Activated CD4-positive, alpha-beta T cell treated with anti-CD3 and anti-CD28 coated beads, Interleukin-2, amount 50 U/mL, for 4 hours (primary cell): ENCODE data around the gene INTS13.
"Not testable (repeated sequence)": the region's sequence is repeated elsewhere in the genome, so short reads cannot be mapped to it uniquely, and the experiment has no call there.

Experiments
- DNase-seq, 2 experiments: peaks; one replicate each; pipeline ENCODE4 v3.0.0-alpha.2; 2020

Gene INTS13, protein sequence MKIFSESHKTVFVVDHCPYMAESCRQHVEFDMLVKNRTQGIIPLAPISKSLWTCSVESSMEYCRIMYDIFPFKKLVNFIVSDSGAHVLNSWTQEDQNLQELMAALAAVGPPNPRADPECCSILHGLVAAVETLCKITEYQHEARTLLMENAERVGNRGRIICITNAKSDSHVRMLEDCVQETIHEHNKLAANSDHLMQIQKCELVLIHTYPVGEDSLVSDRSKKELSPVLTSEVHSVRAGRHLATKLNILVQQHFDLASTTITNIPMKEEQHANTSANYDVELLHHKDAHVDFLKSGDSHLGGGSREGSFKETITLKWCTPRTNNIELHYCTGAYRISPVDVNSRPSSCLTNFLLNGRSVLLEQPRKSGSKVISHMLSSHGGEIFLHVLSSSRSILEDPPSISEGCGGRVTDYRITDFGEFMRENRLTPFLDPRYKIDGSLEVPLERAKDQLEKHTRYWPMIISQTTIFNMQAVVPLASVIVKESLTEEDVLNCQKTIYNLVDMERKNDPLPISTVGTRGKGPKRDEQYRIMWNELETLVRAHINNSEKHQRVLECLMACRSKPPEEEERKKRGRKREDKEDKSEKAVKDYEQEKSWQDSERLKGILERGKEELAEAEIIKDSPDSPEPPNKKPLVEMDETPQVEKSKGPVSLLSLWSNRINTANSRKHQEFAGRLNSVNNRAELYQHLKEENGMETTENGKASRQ

DNA sequence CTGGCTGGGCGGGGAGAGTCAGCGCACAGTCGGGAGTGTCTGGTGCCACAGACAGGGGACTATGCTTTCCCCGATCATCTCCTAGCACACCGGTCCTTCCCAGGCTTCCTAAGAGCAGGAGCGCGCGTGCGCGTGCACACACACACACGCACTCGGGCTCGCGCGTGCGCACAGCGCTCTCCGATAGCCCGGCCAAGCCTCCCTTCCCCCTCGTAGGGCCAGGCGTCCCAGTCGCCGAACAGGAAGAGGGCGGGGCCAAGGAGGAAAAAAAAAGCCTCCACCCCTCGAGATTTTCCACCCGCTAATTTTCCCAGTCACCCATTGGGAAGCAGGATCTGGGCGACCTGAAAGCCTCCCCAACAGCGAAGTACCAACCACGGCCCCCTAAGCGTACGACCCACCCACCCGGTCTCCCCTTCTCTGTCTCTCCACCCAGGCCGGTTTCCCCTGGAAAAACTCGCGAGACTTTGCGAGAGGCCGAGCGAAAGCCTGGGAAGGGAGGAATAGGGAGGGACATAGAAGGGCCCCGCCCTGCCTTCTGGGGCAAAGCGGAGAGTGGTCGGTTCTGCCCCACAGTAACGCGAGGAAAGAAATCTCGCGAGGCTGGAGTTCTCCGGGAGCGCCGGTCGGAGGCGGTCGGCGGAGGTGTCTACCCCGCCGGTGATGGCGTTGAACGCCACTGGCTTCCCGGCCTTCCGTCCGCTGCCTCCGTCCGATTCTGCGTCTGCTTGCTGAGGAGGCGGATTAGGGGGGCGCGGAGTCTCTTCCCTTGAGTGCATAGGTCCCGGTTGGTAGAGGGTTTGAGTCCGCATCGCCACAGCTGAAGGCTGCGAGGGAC is at the start of gene INTS13, which contains the start of gene FGFR1OP2:
TSS of gene INTS13 (minus strand) at position 119 of the 838 bp plus-strand sequence. CDS start 1,178 bp downstream, outside the sequence.
TSS of gene FGFR1OP2 (plus strand) at position 608 of the 838 bp plus-strand sequence. CDS start 15,689 bp downstream, outside the sequence.
- DNase-seq = peak; percentile 97

DNA sequence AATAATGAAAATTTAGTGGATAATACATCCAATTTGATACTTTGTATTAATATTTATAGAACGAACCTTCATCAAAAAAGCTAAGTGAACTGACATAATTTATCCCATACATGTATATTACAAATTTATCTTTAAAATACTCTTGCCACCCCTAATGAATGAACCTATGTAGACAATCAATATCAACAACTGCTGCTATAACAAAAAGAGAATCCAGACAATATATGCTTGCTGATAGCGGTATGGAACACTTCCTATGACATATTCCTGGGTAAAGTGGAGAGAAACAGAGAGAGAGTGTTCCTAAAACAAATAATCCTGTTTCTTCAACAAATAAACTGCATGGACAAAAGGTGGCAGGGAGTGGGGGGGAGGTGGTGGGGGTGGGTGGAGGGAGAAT is 45.1 kb upstream of the INTS13 start:
- DNase-seq = no peak

- DNase-seq = no peak
Measured at GRCh38 chr12:26979733-26980132, 42.0 kb upstream of the INTS13 start.

- DNase-seq = no peak
Measured at GRCh38 chr12:26978801-26979200, 41.0 kb upstream of the INTS13 start.

GRCh38 chr12:26976687-26977086 is 38.9 kb upstream of the INTS13 start:
- no peak for DNase-seq

- DNase-seq = peak; percentile 43 to 46
Measured at GRCh38 chr12:26971963-26972362, 34.2 kb upstream of the INTS13 start.

GRCh38 chr12:26970136-26970535 is 32.4 kb upstream of the INTS13 start:
- DNase-seq = no peak

DNA sequence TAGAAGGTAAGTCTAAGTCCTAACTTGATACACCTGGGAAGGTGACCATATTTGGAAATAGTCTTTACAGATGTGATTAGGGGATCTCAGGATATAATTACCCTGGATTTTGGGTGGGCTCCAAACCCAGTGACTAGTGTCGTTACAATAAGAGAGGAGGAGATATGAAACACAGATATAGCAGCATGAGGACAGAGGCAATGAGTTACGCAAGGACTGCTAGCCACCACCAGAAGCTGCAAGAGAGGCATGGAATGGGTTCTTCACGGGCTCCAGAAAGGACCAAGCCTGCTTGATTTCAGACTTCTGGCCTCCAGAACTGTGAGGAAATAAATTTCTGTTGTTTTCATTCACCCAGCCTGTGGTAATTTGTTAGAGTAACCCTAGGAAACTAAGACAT is 29.1 kb upstream of the INTS13 start:
- no peak for DNase-seq

DNA sequence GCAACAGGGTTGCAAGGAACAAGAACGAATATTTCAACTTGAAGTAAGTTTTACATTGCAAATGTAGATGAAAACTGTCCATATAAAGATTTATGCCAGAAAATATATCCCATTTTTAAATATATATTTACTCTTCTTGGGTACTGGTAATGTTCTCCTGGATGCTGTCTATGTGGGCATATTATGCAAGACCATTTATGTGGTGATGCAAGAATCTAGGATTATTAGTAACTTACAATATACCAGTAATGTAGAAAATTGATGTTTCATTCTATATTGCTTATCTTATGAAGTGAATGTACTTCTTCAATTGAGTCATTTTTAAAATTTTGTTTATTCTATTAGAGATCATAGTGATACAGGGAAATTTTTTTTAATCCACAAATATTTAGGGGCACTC is 25.6 kb upstream of the INTS13 start:
- no peak for DNase-seq

GRCh38 chr12:26961803-26962202 is 24.0 kb upstream of the INTS13 start:
- no peak for DNase-seq

DNA sequence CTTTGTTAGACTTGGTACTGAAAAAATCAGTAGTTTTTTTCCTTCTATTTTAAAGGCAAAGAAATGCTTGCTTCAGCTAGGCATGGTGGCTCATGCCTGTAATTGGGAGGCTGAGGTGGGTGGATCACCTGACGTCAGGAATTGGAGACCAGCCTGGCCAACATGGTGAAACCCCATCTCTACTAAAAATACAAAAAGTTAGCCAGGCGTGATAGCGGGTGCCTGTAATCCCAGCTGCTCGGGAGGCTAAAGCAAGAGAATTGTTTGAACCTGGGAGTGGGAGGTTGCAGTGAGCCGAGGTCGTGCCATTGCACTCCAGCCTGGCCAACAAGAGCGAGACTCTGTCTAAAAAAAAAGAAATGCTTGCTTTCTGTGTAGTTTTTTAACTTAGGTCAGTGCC is 23.6 kb upstream of the INTS13 start:
- not testable (repeated sequence) for DNase-seq

DNA sequence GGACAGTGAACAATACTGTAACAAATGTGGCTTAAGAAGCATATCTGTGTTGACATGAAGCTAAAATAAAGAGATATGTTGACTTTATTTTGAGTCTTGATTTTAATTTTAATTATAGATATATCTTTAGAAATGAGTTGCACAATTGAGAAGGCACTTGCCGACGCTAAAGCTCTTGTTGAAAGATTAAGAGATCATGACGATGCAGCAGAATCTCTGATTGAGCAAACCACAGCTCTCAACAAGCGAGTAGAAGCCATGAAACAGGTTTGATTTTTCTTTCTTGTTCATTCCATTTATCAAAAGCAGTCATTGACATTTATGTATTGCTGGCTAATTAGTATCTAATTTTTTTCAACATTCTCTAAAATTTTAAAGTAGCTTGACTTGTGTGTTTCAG is 16.2 kb upstream of the INTS13 start:
- DNase-seq = no peak

DNA sequence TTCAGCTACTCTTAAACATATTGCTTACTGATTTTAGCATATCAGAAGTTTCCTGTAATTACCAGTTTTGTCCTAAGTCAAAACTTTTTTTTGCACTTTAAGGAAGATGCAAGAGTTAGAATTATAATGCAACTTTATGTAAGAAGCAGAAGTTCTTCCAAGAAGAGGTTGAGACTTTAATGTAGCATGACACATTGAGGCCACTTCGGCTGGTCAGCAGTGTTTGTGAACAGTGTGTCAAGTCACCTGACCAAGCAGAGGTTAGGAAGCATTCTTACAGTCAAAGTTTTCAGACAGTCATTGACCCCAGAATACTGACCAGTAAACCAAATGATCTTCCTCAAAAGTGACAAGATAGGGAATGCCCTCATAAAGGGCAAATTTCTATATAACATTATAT is 15.7 kb upstream of the INTS13 start:
- no peak for DNase-seq

DNA sequence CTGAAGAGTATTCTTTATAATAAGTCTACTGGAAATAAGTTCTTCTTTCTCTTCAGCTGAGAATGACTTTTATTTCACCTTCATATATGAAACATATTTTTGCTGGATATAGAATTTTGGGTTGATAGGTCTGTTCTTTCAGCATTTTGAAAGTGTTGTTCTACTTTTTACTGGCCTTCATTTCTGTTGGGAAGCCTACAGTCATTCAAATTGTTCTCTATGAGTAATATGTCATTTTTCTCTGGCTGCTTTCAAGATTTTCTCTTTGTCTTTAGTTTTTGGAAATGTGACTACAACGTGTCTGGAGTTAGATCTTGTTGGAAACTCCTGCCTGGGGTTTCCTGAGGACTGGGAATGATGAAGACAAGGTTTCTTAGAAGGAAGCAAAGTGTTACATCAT is 10.5 kb upstream of the INTS13 start:
- DNase-seq = no peak

GRCh38 chr12:26941215-26941594 is 3.4 kb upstream of the INTS13 start:
- DNase-seq = no peak

DNA sequence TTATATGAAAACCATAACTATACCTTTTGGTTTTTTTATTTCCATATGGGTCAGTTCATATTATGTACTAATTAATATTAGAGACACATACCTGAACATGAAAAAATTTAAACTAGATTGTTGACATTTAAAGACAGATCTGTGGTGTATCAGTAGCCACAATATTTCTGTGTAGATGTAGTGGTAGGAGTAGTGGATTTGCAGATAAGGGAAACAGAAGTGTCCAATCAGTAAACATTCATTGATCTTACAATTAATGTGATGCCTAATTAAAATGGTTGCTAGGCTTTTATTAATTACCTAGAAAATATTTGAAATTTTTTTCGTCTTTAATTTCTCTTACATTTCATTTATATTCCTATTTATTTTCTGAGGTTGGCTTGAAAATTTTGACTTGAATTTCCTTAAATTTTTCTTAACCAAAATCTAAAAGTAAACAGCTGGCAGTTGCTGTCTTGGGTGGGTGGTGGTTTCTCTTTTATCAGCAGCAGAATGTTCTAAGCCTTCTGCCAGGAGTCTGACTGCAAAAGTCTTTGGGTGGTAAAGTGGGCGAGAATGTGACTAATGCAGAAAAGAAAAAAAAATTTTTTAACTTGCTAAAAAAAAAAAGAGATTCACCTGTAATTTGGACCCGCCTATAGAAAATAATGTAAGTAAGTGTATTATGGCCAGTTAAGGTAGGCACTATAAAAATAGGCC is 2.9 kb upstream of the INTS13 start:
- DNase-seq = peak in 1 of 2 experiments; percentile 21

- DNase-seq = no peak
Measured at GRCh38 chr12:26939953-26940352, 2.2 kb upstream of the INTS13 start.

DNA sequence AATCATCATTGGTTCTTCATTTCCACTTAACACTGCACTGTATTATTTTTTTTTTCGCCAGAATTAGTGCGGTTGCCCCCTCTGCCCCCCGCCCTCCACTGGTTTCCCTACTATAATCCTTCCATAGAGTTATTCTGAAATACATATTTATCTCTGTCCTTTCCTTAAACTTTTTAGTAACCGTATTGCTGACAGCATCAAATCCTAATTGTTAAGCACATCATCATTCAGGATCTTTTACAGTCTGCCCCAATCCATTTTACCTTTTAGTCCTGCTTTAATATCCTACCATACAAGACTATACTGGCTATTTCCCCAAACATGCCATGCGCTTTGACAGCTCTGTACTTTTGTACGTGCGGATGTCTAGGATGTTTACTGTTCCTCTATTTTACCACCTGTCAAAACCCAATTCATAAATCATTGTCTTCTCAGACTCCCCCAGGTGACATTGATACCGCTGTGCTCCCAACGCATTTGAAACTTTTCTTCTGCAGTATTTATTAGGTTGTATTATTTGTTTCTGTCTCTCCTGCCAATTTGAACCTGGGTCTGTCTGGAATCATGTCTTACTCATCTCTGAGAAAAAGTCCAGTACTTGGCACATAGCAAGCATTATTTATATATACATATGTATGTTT is 1.5 kb upstream of the INTS13 start:
- DNase-seq = no peak

GRCh38 chr12:26938701-26939062 is 901 bp upstream of the INTS13 start:
- no peak for DNase-seq

DNA sequence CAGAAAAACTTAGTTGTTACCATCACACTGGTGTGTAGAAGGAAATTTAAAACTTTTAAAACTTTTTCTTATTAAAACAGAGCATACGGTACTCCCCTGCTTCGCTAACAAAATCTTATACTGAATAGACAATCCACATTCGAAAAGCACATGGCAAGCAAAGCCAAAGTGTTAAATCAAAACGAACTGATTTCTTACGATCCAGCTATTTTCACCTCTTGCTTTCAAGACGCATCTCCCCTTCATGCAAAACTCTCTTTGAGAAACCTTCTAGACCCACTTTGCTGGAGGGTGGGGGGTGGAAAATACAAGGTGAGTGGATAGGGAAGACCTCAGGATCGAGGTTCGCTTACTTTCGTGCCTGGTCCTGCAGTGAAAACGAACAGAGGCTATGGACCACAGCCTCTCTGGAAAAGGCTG is 328 bp downstream of the INTS13 start:
- no peak for DNase-seq

DNA sequence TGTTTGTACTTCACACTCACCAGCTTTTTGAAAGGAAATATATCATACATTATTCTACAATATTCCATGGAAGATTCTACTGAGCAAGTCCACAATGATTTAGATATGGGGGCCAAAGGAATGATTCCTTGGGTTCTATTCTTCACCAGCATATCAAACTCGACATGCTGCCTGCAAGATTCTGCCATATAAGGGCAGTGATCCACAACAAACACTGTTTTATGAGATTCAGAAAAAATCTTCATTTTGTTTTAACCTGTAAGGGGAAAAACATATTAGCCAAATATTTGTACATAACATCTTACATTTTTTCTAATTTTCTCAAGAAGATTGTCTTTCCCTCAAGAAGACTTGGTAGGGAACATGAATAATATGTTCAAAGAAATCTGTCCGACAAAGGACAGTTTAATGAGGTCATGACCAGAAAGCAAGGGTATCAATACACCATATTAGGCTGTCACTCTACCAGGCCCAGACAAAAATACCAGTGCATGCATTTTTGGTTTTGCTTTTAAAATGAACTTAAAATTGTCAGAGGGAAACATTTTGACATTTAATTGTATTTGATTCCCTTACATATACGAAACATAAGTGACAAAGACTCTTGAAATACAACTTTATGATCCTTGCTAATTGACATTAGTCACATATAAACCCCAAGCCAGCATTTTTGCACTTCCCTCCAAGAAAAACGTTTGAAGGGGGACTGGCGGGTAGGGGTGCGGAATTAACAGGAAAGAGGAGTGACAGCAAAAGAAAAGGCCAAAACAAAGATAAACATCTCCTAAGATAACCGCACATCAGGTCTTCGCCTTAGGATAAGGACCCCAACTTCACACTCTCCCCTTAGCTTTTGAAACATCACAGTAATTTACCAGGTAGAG is 980 bp downstream of the INTS13 start:
- no peak for DNase-seq
